HG03520 (cell line): ENCODE data around the gene ADPRS.

Source experiments
- ATAC-seq: cut with Tn5 transposase; IDR thresholded peaks from one replicate; pipeline ENCODE4 v1.9.1; 2021; ENCODE audit warnings: mild to moderate bottlenecking, moderate library complexity; ENCODE audit not compliant: unreplicated experiment

ADPRS gene

GRCh38 chr1:36126797-36127500 lies 38.3 kb downstream of the ADPRS start:
- no peak for ATAC-seq

- no peak for ATAC-seq
Measured at GRCh38 chr1:36128126-36128904, 39.6 kb downstream of the ADPRS start.

GRCh38 chr1:36128905-36129206 lies 40.2 kb downstream of the ADPRS start:
- no peak for ATAC-seq

GRCh38 chr1:36132029-36132428 lies 43.3 kb downstream of the ADPRS start:
- ATAC-seq = no peak

GRCh38 chr1:36133484-36133883 lies 44.8 kb downstream of the ADPRS start:
- no peak for ATAC-seq

- ATAC-seq = no peak
Measured at GRCh38 chr1:36134031-36134430, 45.3 kb downstream of the ADPRS start.

GRCh38 chr1:36134505-36135329 lies 46.0 kb downstream of the ADPRS start:
- no peak for ATAC-seq

- ATAC-seq = no peak
Measured at GRCh38 chr1:36135330-36135667, 46.6 kb downstream of the ADPRS start.

GRCh38 chr1:36135796-36136195 lies 47.1 kb downstream of the ADPRS start:
- ATAC-seq = no peak

GRCh38 chr1:36136535-36136934 lies 47.8 kb downstream of the ADPRS start:
- no peak for ATAC-seq

GRCh38 chr1:36137226-36137625 lies 48.5 kb downstream of the ADPRS start:
- ATAC-seq = no peak

GRCh38 chr1:36137776-36138175 lies 49.1 kb downstream of the ADPRS start:
- no peak for ATAC-seq

- no peak for ATAC-seq
Measured at GRCh38 chr1:36139521-36139920, 50.8 kb downstream of the ADPRS start.

GRCh38 chr1:36142121-36142520 lies 53.4 kb downstream of the ADPRS start:
- ATAC-seq = no peak

GRCh38 chr1:36143424-36143823 lies 54.7 kb downstream of the ADPRS start:
- ATAC-seq = no peak
